Right lobe of liver (tissue), 6 donors: ENCODE data around the gene EMC9. TPM values are rescaled to one million over a fixed set of nuclear protein-coding genes. Genes with fewer than 3 reads are reported as not detected.

Source experiments
- ATAC-seq, 4 donors: fragments of 200-7000 bp; cut with Tn5 transposase; one replicate each; pipeline ENCODE4 v1.9.1; 2020; ENCODE audit warnings: mild to moderate bottlenecking in 4 of 4, moderate library complexity in 4 of 4
- DNase-seq, 3 donors: peaks; one replicate each; pipeline ENCODE4 v3.0.0-alpha.2; 2020
- H3K27ac ChIP-seq, 3 donors: fragments of 200-600 bp; one replicate each; pipeline ENCODE4 v1.8.0; 2022
- H3K27me3 ChIP-seq, 2 donors: fragments of 200-600 bp; one replicate each; pipeline ENCODE4 v1.8.0; 2022
- H3K36me3 ChIP-seq, 4 donors: fragments of 200-600 bp; sonication (generic) in 1 of 4; one replicate each; pipeline versions ENCODE4 v1.5.1 to v1.8.0; 2017 to 2022; ENCODE audit warnings: control low read depth in 1 of 4
- H3K4me1 ChIP-seq, 4 donors: fragments of 200-600 bp; sonication (generic) in 1 of 4; one replicate each; pipeline versions ENCODE4 v1.5.1 to v1.8.0; 2017 to 2022; ENCODE audit warnings: control low read depth in 1 of 4
- H3K4me3 ChIP-seq, 3 donors: fragments of 200-600 bp; one replicate each; pipeline ENCODE4 v1.8.0; 2022
- H3K9me3 ChIP-seq, 4 donors: fragments of 200-600 bp; sonication (generic) in 1 of 4; one replicate each; pipeline versions ENCODE4 v1.5.1 to v1.8.0; 2017 to 2022; ENCODE audit warnings: control low read depth in 1 of 4
- POLR2A ChIP-seq: fragments of 450-650 bp; IDR thresholded peaks from one replicate; pipeline ENCODE4 v1.6.1; 2017; ENCODE audit warnings: antibody characterized with exemption, mild to moderate bottlenecking
- WGBS: methylation state at CpG from one replicate; pipeline ENCODE4 v1.1.6; 2018; ENCODE audit warnings: low coverage, low lambda C conversion rate; ENCODE audit not compliant: insufficient coverage; ENCODE audit errors: missing lambda C conversion rate; 5-methylcytosine and 5-hydroxymethylcytosine counted together
- intact Hi-C, 2 donors: fragments of 100-400 bp; cut with DNase I; formaldehyde crosslinking; loops; one replicate each; pipeline versions ENCODE4 v1.11.2 to v1.14.1; 2022
- total RNA-seq, 6 experiments: library from RNA; depleted of rRNA in 2 of 6; stranded (reverse); fragments of >200 nt in 2 of 6; fragmentation: NEBNext Ultra II Directional in 3 of 6; extraction: Animal tissue kit (Norgen Biotek cat#: 25700) in 3 of 6; gene quantifications; one replicate each; pipeline versions ENCODE4 v1.1.0 to v1.2.4, GENCODE V29; 2016 to 2023
- TF ChIP-seq, protein P1 (sequence below), 4 donors: fragments of 200-600 bp in 3 of 4; fragments of 450-650 bp in 1 of 4; IDR thresholded peaks; one replicate each; pipeline versions ENCODE4 v1.5.1 to v1.8.0; 2016 to 2022; ENCODE audit warnings: antibody characterized with exemption in 4 of 4, mild to moderate bottlenecking in 2 of 4
- donor health status: DM: no; HTN: yes; CAD: no.
- donor health status: DM: no; HTN: no; CAD: no.
- donor health status: DM: no; HTN: no; CAD: no.
- donor health status: DM: no; HTN: yes; CAD: no.
- donor health status: DM: no; HTN: yes; CAD: no.

The EMC9 gene
- total RNA-seq, 6 experiments from 2014 or later = 10.2 to 21.4 (median 11.9) TPM

DNA sequence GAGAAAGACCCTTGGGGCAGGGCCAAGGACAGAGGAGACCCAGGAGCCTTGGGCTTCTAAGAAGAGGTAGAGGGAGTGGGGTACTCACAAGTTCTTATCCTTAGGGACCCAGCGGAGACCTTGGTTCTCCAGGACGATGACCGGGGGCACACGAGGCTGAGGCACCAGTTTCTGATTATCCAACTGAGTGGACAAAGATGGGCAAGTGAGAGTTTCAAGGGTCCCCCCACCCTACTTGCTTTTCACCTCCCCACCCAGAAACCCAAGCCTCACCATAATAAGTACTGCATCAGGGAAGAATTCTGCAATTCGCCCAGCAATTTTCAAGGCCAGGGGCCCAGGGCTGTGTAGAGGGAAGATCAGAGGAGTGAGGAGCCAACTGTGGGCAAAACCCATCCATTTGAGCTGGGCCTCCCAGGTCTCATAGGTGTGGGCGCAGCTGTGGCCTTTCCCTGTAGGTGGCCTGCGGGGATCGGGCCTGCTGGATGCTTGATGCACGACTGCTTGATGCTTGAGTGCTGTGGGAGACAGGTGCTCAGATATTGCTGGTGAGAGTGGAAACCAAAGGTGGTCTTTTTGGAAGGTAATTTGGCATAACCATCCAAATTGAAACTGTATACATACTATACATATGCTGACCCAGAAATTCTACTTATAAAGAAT lies 2.0 kb downstream of the EMC9 start:
- intact Hi-C loops = no loop called here
- Histone ChIP-seq H3K9me3 (no peaks in the 10 kb centered on the region), H3K4me1 (peaks cover 0 to 41% (median 6%) of the 10 kb centered on the region in 4 donors), H3K27ac (peak overlapping the region in 1 of 3 donors; percentile 34), H3K36me3 (peaks cover 0 to 30% (median 6%) of the 10 kb centered on the region in 4 donors), H3K4me3 (peak overlapping the region in 1 of 3 donors; percentile 75), H3K27me3 (no peaks in the 10 kb centered on the region)
- ATAC-seq = no peak
- 82% methylated on average over 5 of the region's 9 CpGs for WGBS
- DNase-seq = no peak
- TF ChIP-seq POLR2A = no peak
- TF ChIP-seq, protein P1, sequence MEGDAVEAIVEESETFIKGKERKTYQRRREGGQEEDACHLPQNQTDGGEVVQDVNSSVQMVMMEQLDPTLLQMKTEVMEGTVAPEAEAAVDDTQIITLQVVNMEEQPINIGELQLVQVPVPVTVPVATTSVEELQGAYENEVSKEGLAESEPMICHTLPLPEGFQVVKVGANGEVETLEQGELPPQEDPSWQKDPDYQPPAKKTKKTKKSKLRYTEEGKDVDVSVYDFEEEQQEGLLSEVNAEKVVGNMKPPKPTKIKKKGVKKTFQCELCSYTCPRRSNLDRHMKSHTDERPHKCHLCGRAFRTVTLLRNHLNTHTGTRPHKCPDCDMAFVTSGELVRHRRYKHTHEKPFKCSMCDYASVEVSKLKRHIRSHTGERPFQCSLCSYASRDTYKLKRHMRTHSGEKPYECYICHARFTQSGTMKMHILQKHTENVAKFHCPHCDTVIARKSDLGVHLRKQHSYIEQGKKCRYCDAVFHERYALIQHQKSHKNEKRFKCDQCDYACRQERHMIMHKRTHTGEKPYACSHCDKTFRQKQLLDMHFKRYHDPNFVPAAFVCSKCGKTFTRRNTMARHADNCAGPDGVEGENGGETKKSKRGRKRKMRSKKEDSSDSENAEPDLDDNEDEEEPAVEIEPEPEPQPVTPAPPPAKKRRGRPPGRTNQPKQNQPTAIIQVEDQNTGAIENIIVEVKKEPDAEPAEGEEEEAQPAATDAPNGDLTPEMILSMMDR (IDR thresholded peaks at IDR 0.05) = no peak

DNA sequence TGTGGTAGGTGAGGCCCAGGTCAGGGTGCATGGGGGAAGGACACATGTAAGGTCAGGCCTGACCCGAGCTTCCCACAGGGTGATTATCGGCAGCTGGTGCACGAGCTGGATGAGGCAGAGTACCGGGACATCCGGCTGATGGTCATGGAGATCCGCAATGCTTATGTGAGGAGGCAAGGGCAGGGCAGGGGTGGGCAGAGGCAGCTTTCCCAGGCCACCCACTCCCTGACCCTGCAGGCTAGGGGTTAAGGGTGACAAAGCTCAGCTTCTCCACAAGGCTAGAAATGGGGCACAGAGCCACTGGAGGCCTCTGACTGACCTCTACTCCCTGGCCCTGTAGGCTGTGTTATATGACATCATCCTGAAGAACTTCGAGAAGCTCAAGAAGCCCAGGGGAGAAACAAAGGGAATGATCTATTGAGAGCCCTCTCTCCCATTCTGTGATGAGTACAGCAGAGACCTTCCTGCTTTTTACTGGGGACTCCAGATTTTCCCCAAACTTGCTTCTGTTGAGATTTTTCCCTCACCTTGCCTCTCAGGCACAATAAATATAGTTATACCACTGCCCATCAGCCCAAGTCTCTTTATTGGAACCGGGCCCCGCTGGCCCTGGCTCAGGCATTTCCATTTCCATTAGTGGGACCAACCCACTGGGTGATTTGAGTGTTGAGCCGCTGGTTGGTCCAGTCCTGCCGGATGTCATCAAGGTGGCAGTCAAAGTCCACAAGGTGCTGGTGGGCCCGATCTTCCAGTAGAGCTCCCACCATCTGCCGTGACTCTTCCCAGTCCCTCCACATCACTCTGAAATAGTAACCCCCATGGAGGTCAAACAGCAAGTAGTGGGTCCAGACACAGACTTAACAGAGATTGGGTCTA lies 2.8 kb downstream of the EMC9 start:
- TF ChIP-seq POLR2A = no peak
- Histone ChIP-seq H3K27ac (no peak overlapping the region), H3K27me3 (no peaks in the 10 kb centered on the region), H3K4me1 (peaks cover 0 to 41% (median 6%) of the 10 kb centered on the region in 4 donors), H3K4me3 (no peak overlapping the region), H3K9me3 (no peaks in the 10 kb centered on the region), H3K36me3 (peaks cover 0 to 23% (median 4%) of the 10 kb centered on the region in 4 donors)
- intact Hi-C loops = no loop called here
- 78% methylated on average over 10 of the region's 13 CpGs for WGBS
- ATAC-seq (no peak), DNase-seq (no peak)

DNA sequence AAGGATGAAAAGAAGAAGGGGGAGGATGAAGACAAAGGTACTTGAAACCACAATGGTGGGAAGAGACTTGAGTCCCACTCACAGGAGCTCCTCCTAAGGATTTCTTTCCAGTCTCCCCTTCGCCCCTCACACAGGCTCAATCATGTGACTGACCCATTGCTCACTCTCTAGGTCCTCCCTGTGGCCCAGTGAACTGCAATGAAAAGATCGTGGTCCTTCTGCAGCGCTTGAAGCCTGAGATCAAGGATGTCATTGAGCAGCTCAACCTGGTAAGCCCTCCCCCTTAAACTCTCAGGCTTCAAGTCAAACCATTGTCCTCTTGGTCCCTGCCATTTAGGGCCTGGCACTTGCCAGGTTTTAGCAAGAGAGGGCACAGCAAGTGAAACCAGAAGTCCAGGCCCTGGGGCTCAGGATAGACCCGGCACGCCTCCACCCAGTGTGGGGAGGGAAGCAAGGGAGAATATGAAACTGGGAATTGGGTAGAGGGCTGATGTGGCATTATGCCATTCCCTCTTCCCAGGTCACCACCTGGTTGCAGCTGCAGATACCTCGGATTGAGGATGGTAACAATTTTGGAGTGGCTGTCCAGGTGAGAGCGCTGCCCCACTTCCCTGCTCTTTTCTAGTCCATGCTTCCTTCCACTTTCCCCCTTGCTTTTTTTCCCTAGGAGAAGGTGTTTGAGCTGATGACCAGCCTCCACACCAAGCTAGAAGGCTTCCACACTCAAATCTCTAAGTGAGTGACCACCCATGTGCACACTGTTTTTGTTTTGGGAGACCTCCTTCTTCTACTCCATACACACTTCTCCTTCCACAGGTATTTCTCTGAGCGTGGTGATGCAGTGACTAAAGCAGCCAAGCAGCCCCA lies 3.6 kb downstream of the EMC9 start:
- Histone ChIP-seq H3K4me1 (peaks cover 0 to 41% (median 7%) of the 10 kb centered on the region in 4 donors), H3K27ac (no peak overlapping the region), H3K9me3 (no peaks in the 10 kb centered on the region), H3K36me3 (peaks cover 0 to 21% (median 4%) of the 10 kb centered on the region in 4 donors), H3K4me3 (no peak overlapping the region), H3K27me3 (no peaks in the 10 kb centered on the region)
- DNase-seq (no peak), ATAC-seq (no peak)
- TF ChIP-seq, protein P1 (IDR thresholded peaks at IDR 0.05) = no peak
- no peak for TF ChIP-seq POLR2A
- 83% methylated on average over 4 of the region's 8 CpGs for whole genome bisulfite sequencing
- intact Hi-C loops = no loop called here

DNA sequence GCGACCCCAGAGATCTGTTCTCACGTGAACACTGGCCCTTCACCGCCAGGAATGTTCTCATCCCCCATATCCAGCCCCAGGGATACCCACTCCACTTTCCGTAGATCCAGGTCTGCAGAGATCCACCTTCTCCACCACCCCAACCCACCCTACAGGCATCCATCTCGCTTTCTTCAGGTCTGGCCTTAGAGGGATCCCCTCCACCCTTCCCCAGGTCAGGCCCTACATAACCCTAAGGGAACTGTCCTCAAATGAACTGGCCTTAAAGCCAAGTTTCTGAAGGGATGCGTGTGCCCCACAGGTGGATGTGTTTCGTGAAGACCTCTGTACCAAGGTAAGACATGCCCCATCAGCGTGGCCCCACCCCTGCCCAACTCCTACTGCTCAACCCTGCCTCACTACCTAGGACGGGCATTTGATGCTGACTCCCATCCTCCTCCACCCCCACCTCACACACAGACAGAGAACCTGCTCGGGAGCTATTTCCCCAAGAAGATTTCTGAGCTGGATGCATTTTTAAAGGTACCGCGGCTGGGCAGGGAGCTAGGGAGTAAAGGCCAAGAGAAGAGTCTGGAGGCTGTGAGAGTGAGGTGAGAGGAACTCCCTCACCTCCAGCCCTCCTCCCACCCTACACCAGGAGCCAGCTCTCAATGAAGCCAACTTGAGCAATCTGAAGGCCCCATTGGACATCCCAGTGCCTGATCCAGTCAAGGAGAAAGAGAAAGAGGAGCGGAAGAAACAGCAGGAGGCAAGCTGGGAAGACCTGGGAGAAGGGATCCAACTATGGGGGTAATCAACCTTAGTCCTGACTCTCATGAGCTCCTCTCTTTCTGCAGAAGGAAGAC lies 4.5 kb downstream of the EMC9 start:
- ATAC-seq (no peak), DNase-seq (no peak)
- TF ChIP-seq, protein P1 (IDR thresholded peaks at IDR 0.05) = no peak
- TF ChIP-seq POLR2A = no peak
- H3K4me3 ChIP-seq = peak overlapping the region; percentile 95 to 99 (median 98)
- peaks cover 0 to 44% (median 9%) of the 10 kb centered on the region in 4 donors for H3K4me1 ChIP-seq
- no peaks in the 10 kb centered on the region for H3K9me3 ChIP-seq
- no peaks in the 10 kb centered on the region for H3K27me3 ChIP-seq
- H3K36me3 ChIP-seq = peaks cover 0 to 21% (median 4%) of the 10 kb centered on the region in 4 donors
- 19% methylated on average over 11 of the region's 13 CpGs for WGBS
- peak overlapping the region; percentile 87 to 98 (median 94) for H3K27ac ChIP-seq
- intact Hi-C loops = no loop called here
